B cell (primary cell): ENCODE results near the gene TBC1D30. TPM values are rescaled to one million over a fixed set of nuclear protein-coding genes. Genes with fewer than 3 reads are reported as not detected.
"Not testable (repeated sequence)": the region's sequence is repeated elsewhere in the genome, so short reads cannot be mapped to it uniquely, and the experiment has no call there.

ENCODE experiments used
- ATAC-seq: fragments of 200-7000 bp; cut with Tn5 transposase; one replicate; pipeline ENCODE4 v1.10.0; 2021; ENCODE audit warnings: low read depth, mild to moderate bottlenecking, moderate number of reproducible peaks, moderate library complexity
- CTCF ChIA-PET: fragments of 350-600 bp; sonication (Branson Sonifier 250); formaldehyde crosslinking; loops from one replicate; lab custom pipeline; 2021; ENCODE audit warnings: antibody characterized with exemption, inconsistent platforms; lab: Charles Lee
- POLR2A ChIA-PET: fragments of 350-600 bp; sonication (Branson Sonifier 250); formaldehyde crosslinking; loops from one replicate; lab custom pipeline; 2021; ENCODE audit warnings: antibody characterized with exemption; lab: Charles Lee
- DNase-seq: peaks from one replicate; pipeline ENCODE4 v3.0.0; 2013
- H2AFZ ChIP-seq: 2 replicates; pipeline ENCODE4 v1.6.1; 2012; ENCODE audit warnings: mild to moderate bottlenecking, low read depth, low read length; ENCODE audit not compliant: insufficient read depth, poor library complexity, severe bottlenecking
- H3K27ac ChIP-seq, 2 donors: 1 replicate in 1 of 2; 2 replicates in 1 of 2; pipeline ENCODE4 v1.5.1; 2012 to 2013; ENCODE audit warnings: low read length in 2 of 2, mild to moderate bottlenecking in 2 of 2, moderate library complexity in 1 of 2
- H3K27me3 ChIP-seq, 4 experiments: fragments of 200-600 bp in 1 of 4; sonication (generic) in 1 of 4; replicated peaks in 1 of 4; 1 replicate in 2 of 4; 2 replicates in 2 of 4; pipeline versions ENCODE4 v1.6.1 to v1.7.0; 2013 to 2016; ENCODE audit warnings: low read length in 3 of 4, mild to moderate bottlenecking in 2 of 4, mixed read lengths in 1 of 4, moderate library complexity in 1 of 4; ENCODE audit not compliant: insufficient read depth in 4 of 4, control insufficient read depth in 3 of 4; ENCODE audit errors: control extremely low read depth in 1 of 4
- H3K36me3 ChIP-seq, 2 experiments: replicated peaks in 1 of 2; 1 replicate in 1 of 2; 2 replicates in 1 of 2; pipeline versions ENCODE4 v1.6.1 to v1.7.1; 2013; ENCODE audit warnings: low read length in 1 of 2; ENCODE audit not compliant: insufficient read depth in 2 of 2, control insufficient read depth in 1 of 2; ENCODE audit errors: control extremely low read depth in 1 of 2, extremely low read depth in 1 of 2
- H3K4me1 ChIP-seq, 2 donors: fragments of 200-600 bp in 1 of 2; sonication (generic) in 1 of 2; 1 replicate in 1 of 2; 2 replicates in 1 of 2; pipeline versions ENCODE4 v1.5.1 to v1.6.1; 2013 to 2017; ENCODE audit warnings: low read length in 2 of 2; ENCODE audit not compliant: control insufficient read depth in 2 of 2, insufficient read depth in 2 of 2
- H3K4me2 ChIP-seq: replicated peaks from 2 replicates; pipeline ENCODE3; 2012; ENCODE audit warnings: mild to moderate bottlenecking, low read depth, low read length; ENCODE audit not compliant: poor library complexity, severe bottlenecking
- H3K4me3 ChIP-seq, 5 experiments: fragments of 200-600 bp in 1 of 5; sonication (generic) in 1 of 5; 1 replicate in 3 of 5; 2 replicates in 2 of 5; pipeline versions ENCODE4 v1.5.1 to v1.7.0; 2011 to 2016; ENCODE audit warnings: low read length in 4 of 5, mild to moderate bottlenecking in 4 of 5, low read depth in 2 of 5, control low read depth in 1 of 5, moderate library complexity in 1 of 5; ENCODE audit not compliant: insufficient read depth in 1 of 5; ENCODE audit errors: control extremely low read depth in 1 of 5, extremely low read depth in 1 of 5
- H3K79me2 ChIP-seq: fragments of 200-600 bp; sonication (generic); one replicate; pipeline ENCODE4 v1.6.0; 2016; ENCODE audit warnings: low read length; ENCODE audit not compliant: control insufficient read depth, insufficient read depth
- H3K9ac ChIP-seq: fragments of 200-600 bp; sonication (generic); 2 replicates; pipeline ENCODE4 v1.6.1; 2017; ENCODE audit warnings: mild to moderate bottlenecking, low read length, moderate library complexity
- H3K9me3 ChIP-seq, 3 donors: one replicate each; pipeline versions ENCODE4 v1.6.1 to v1.7.1; 2013; ENCODE audit warnings: low read length in 2 of 3; ENCODE audit not compliant: control insufficient read depth in 2 of 3, insufficient read depth in 1 of 3; ENCODE audit errors: control extremely low read depth in 1 of 3
- H4K20me1 ChIP-seq: 2 replicates; pipeline ENCODE4 v1.6.0; 2012; ENCODE audit warnings: mild to moderate bottlenecking, low read length; ENCODE audit not compliant: insufficient read depth, control insufficient read depth, poor library complexity, severe bottlenecking
- H3K27ac Mint-ChIP-seq: one replicate; pipeline ENCODE4 v1.8.0; 2021; ENCODE audit warnings: mixed read lengths
- H3K27me3 Mint-ChIP-seq: one replicate; pipeline ENCODE4 v1.8.0; 2021; ENCODE audit warnings: mixed read lengths
- H3K4me1 Mint-ChIP-seq: one replicate; pipeline ENCODE4 v1.8.0; 2021; ENCODE audit warnings: mixed read lengths
- H3K4me3 Mint-ChIP-seq: one replicate; pipeline ENCODE4 v1.8.0; 2021; ENCODE audit warnings: mixed read lengths
- H3K9me3 Mint-ChIP-seq: one replicate; pipeline ENCODE4 v1.8.0; 2022; ENCODE audit warnings: mixed read lengths; ENCODE audit not compliant: insufficient read depth
- CTCF ChIP-seq: fragments of 200-600 bp; IDR thresholded peaks from one replicate; pipeline ENCODE4 v1.8.0; 2022; ENCODE audit warnings: antibody characterized with exemption, mild to moderate bottlenecking
- EZH2 ChIP-seq: IDR thresholded peaks from 2 replicates; pipeline ENCODE4 v1.6.1; 2012; ENCODE audit warnings: borderline replicate concordance, low read depth, mild to moderate bottlenecking, moderate library complexity, low read length; ENCODE audit not compliant: insufficient read depth, poor library complexity, severe bottlenecking
- WGBS: methylation state at CpG from one replicate; pipeline ENCODE4 v1.1.5; 2013; ENCODE audit warnings: missing lambda C conversion rate; ENCODE audit not compliant: insufficient coverage; 5-methylcytosine and 5-hydroxymethylcytosine counted together
- intact Hi-C: fragments of 100-400 bp; cut with micrococcal nuclease; formaldehyde crosslinking; loops from one replicate; pipeline ENCODE4 v1.10.0; 2022
- polyA minus RNA-seq: library from RNA; depleted of rRNA, polyadenylated mRNA; stranded (reverse); fragments of >200 nt; gene quantifications from 2 replicates; pipeline ENCODE4 v1.2.3, GENCODE V29; 2012
- polyA plus RNA-seq: library from polyadenylated mRNA; depleted of rRNA; stranded (reverse); fragments of >200 nt; gene quantifications from 2 replicates; pipeline ENCODE4 v1.2.3, GENCODE V29; 2012
- total RNA-seq, 2 donors: library from RNA; stranded (reverse); fragments of 120-200 nt in 1 of 2; gene quantifications; 1 replicate in 1 of 2; 2 replicates in 1 of 2; pipeline versions ENCODE4 v1.2.3 to v1.2.4, GENCODE V29; 2013 to 2022

Gene TBC1D30
- total RNA-seq (0.10 and 0.29 TPM in 2 replicates), polyA plus RNA-seq (0.06 and 0.07 TPM in 2 replicates), polyA minus RNA-seq (0.36 TPM in 1 of 2 replicates, not detected in the other)
- total RNA-seq (2013) = 0.19 TPM

GRCh38 chr12:64824500-64825142, at the start of gene TBC1D30:
TBC1D30 (plus strand) TSS chr12:64824647; CDS start chr12:64824880, 233 bp downstream.
- peaks cover 0 to 14% (median 4%) of the 10 kb centered on the region in 3 donors for H3K9me3 ChIP-seq
- no peaks in the 10 kb centered on the region for H3K36me3 ChIP-seq
- no peaks in the 10 kb centered on the region for H3K79me2 ChIP-seq
- H3K4me1 ChIP-seq = peaks cover 15 to 26% of the 10 kb centered on the region in 2 donors
- H2AFZ ChIP-seq = peak within 1 kb of the TSS; percentile 65
- Mint-ChIP-seq H3K4me1 (peaks cover 22% of the 10 kb centered on the region), H3K27me3 (peaks cover 56% of the 10 kb centered on the region), H3K4me3 (peak within 1 kb of the TSS; percentile 80), H3K9me3 (peaks cover 3% of the 10 kb centered on the region), H3K27ac (no peak within 1 kb of the TSS)
- no peak within 1 kb of the TSS for H3K27ac ChIP-seq
- H3K27me3 ChIP-seq = peaks cover 0 to 65% (median 45%) of the 10 kb centered on the region in 4 experiments
- ChIA-PET POLR2A (no interaction called here), CTCF (no interaction called here)
- H3K4me3 ChIP-seq = peak within 1 kb of the TSS; percentile 6 to 55 (median 41)
- TF ChIP-seq EZH2 = no peak
- TF ChIP-seq CTCF = no peak
- intact Hi-C loops = no loop called here
- 1% methylated on average over 69 of the region's 69 CpGs for WGBS
- peak within 1 kb of the TSS; percentile 48 for H3K9ac ChIP-seq
- ATAC-seq (peak; percentile 21), DNase-seq (peak; percentile 24)
- H4K20me1 ChIP-seq = no peaks in the 10 kb centered on the region
- H3K4me2 ChIP-seq = peak within 1 kb of the TSS; percentile 80

GRCh38 chr12:64775147-64775736, 49.2 kb upstream of the TBC1D30 start:
- H3K4me2 ChIP-seq, H3K27ac Mint-ChIP-seq, POLR2A ChIA-PET, H3K27ac ChIP-seq, H2AFZ ChIP-seq, H3K4me3 Mint-ChIP-seq, H3K36me3 ChIP-seq, H3K79me2 ChIP-seq, H3K4me3 ChIP-seq, H4K20me1 ChIP-seq, intact Hi-C loops, H3K4me1 ChIP-seq, H3K4me1 Mint-ChIP-seq, ATAC-seq, H3K9ac ChIP-seq, DNase-seq: not testable (repeated sequence)
- Histone ChIP-seq H3K27me3 (peaks cover 0 to 32% (median 14%) of the 10 kb centered on the region in 4 experiments), H3K9me3 (peaks cover 12 to 25% (median 24%) of the 10 kb centered on the region in 3 donors)
- CTCF ChIA-PET = interaction anchor here (2.3 kb wide), 1 partner anchor 21 kb away, joined by 10 read pairs; no protein-coding TSS in a partner anchor
- peaks cover 65% of the 10 kb centered on the region for H3K27me3 Mint-ChIP-seq
- H3K9me3 Mint-ChIP-seq = peaks cover 15% of the 10 kb centered on the region
